ENCODE data around the gene TUBA3C. TPM values are rescaled to one million over a fixed set of nuclear protein-coding genes. Genes with fewer than 3 reads are reported as not detected.

Gene TUBA3C
- total RNA-seq, 1 donor from 2014 or later: not detected

DNA sequence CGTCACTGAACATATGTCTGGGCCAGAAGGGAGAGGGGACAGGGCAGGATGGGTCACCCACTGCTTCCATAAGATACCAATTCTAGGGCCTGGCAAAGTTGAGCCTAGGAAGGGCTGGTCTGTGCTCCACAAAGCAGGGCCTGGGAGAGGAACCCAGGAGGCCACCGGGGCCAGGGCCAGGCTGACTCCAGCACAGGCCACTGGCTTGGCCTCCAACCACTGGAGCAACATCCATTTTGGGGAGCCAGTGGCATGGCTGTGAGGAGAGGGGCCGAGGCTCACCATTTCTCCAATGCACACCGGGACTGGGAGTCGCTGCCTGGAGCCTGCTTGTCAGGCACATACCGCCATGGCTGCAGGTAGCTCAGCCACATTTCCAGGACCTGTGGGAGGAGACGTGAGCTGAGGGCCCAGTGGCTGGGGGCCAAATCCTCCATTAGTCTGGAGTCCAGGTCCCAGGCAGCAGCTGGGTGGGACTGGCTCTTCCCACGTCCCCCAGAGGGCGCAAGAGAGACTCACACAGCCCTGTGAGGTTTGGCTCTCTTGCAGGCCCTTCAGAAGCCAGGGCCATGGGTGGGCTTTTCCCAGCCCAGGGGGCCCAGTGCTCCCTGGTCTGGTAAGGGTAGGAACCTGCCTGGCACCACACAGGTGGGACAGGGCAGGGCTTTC lies 27.7 kb downstream of the TUBA3C start:
- H3K4me3 ChIP-seq (ENCODE audit: low read length in 3 of 3): no peak overlapping the region
- no peaks in the 10 kb centered on the region for H3K27me3 ChIP-seq (ENCODE audit: control insufficient read depth in 3 of 3, insufficient read depth in 3 of 3, low read length in 3 of 3)
- peaks cover 0 to 7% (median 0%) of the 10 kb centered on the region in 3 donors for H3K4me1 ChIP-seq (ENCODE audit: control insufficient read depth in 3 of 3, insufficient read depth in 3 of 3, low read length in 3 of 3)
- H3K36me3 ChIP-seq (ENCODE audit: control insufficient read depth in 3 of 3, insufficient read depth in 3 of 3, low read length in 3 of 3): no peaks in the 10 kb centered on the region
- H3K27ac ChIP-seq (ENCODE audit: low read depth, low read length): no peak overlapping the region
- peaks cover 0 to 2% (median 0%) of the 10 kb centered on the region in 3 donors for H3K9me3 ChIP-seq (ENCODE audit: control insufficient read depth in 3 of 3, low read length in 3 of 3)
- H3K9ac ChIP-seq (ENCODE audit: low read depth in 1 of 3, low read length in 3 of 3): no peak overlapping the region

DNA sequence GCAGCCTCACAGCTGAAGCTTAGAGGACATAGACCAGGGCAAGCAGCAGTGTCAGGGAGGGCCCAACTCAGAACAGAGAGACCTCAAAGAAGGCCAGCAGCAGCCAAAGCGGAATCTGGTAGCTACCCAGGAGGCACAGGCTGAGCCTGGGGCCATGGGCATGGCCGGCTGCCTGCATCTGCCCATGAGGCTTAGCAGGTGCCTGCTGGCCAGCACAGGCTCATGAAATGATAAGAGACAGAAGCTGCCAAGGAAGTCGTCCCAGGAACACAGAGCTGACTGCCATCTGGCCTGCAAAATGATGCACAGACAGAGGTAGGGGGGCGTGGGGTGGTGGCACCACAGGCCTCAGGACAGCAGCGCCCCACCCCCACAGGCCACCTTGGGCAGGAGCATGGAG lies 29.2 kb downstream of the TUBA3C start:
- Histone ChIP-seq H3K4me3 (ENCODE audit: low read length in 3 of 3) (no peak overlapping the region), H3K4me1 (ENCODE audit: control insufficient read depth in 3 of 3, insufficient read depth in 3 of 3, low read length in 3 of 3) (peaks cover 0 to 7% (median 0%) of the 10 kb centered on the region in 3 donors), H3K27ac (ENCODE audit: low read depth, low read length) (no peak overlapping the region), H3K9ac (ENCODE audit: low read depth in 1 of 3, low read length in 3 of 3) (no peak overlapping the region), H3K36me3 (ENCODE audit: control insufficient read depth in 3 of 3, insufficient read depth in 3 of 3, low read length in 3 of 3) (no peaks in the 10 kb centered on the region), H3K27me3 (ENCODE audit: control insufficient read depth in 3 of 3, insufficient read depth in 3 of 3, low read length in 3 of 3) (no peaks in the 10 kb centered on the region), H3K9me3 (ENCODE audit: control insufficient read depth in 3 of 3, low read length in 3 of 3) (peaks cover 0 to 2% (median 2%) of the 10 kb centered on the region in 3 donors)

DNA sequence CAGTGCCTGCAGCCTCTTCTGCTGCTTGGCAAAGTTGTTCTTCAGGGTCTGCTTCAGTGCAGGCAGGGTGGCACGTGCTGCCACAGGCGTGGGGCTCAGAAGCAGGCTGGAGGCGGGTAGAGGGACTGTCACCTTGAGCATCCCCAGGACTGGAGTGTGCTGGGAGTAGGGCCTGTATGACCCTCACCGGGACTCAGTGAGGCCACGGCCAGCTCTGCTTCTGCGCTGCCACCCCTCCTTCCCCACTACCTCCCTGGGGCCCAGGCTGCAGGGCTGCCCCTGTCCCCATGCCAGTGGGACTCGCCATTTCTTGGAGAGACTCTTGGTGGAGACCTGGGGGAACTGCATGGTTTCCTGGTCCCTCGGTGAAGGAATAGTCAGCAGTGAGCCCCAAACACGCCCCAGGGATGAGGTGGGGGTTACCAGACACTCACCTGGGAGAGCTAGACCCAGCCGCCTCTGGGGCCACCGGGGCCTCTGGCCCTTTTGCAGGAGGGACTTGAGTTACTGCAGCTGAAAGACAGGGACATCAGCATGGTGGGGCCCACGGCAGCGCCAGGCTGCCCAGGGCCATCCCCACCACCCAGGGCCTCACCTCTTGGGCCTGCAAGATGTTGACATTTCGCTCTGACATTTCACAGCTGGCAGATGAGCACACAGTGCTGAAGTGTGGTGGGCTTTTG lies 29.9 kb downstream of the TUBA3C start:
- Histone ChIP-seq H3K36me3 (ENCODE audit: control insufficient read depth in 3 of 3, insufficient read depth in 3 of 3, low read length in 3 of 3) (no peaks in the 10 kb centered on the region), H3K27ac (ENCODE audit: low read depth, low read length) (no peak overlapping the region), H3K4me1 (ENCODE audit: control insufficient read depth in 3 of 3, insufficient read depth in 3 of 3, low read length in 3 of 3) (peaks cover 0 to 7% (median 0%) of the 10 kb centered on the region in 3 donors), H3K27me3 (ENCODE audit: control insufficient read depth in 3 of 3, insufficient read depth in 3 of 3, low read length in 3 of 3) (no peaks in the 10 kb centered on the region), H3K9me3 (ENCODE audit: control insufficient read depth in 3 of 3, low read length in 3 of 3) (peaks cover 0 to 2% (median 2%) of the 10 kb centered on the region in 3 donors), H3K9ac (ENCODE audit: low read depth in 1 of 3, low read length in 3 of 3) (no peak overlapping the region), H3K4me3 (ENCODE audit: low read length in 3 of 3) (no peak overlapping the region)

DNA sequence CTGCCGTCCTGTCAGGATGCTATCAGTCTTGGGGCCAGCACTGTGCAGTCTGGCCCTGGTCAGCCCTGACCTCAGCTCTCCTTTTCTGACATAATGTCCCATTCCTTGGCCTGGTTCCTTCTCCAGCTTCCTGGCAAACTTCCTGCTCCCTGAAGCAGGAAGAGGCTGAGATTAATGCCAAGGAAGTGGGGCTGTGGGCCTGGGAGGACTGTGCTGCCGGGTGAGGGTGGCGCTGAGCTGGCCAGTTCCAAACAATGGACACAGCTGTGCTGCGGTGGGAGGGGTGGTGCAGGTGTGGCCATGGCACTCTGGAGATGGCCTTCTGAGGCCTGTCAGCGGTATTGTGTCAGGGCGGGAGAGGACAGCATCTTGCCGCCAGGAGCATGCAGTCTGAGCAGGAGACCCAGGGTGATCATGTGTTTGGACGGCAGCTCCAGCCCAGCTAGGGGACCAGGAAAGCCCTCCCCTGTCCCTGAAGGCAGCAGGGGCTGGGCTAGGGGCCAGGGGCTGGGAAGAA lies 30.9 kb downstream of the TUBA3C start:
- Histone ChIP-seq H3K4me3 (ENCODE audit: low read length in 3 of 3) (peak overlapping the region in 1 of 3 donors; percentile 29), H3K9me3 (ENCODE audit: control insufficient read depth in 3 of 3, low read length in 3 of 3) (peaks cover 0 to 2% (median 2%) of the 10 kb centered on the region in 3 donors), H3K27ac (ENCODE audit: low read depth, low read length) (no peak overlapping the region), H3K27me3 (ENCODE audit: control insufficient read depth in 3 of 3, insufficient read depth in 3 of 3, low read length in 3 of 3) (no peaks in the 10 kb centered on the region), H3K36me3 (ENCODE audit: control insufficient read depth in 3 of 3, insufficient read depth in 3 of 3, low read length in 3 of 3) (no peaks in the 10 kb centered on the region), H3K9ac (ENCODE audit: low read depth in 1 of 3, low read length in 3 of 3) (no peak overlapping the region), H3K4me1 (ENCODE audit: control insufficient read depth in 3 of 3, insufficient read depth in 3 of 3, low read length in 3 of 3) (peaks cover 0 to 7% (median 0%) of the 10 kb centered on the region in 3 donors)

DNA sequence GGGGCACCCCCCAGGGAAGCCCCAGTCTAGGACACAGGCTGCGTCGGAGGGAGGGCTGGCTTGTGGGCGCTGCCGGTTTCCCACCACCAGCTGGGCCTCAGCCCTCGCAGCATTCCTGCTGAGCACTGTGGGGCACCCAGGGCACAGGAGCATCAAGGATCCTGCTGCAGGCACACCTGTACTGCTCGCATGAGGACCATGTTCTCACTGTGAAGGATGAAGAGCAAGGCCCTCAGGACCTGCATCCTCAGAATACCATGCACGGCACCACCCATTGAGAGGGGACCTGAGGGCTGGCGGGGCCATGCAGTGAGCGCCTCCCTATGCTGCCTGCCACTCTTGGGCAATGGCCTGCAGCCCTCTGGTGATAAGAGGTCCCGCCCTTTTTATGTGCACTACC lies 31.4 kb downstream of the TUBA3C start:
- H3K9me3 ChIP-seq (ENCODE audit: control insufficient read depth in 3 of 3, low read length in 3 of 3): peaks cover 0 to 2% (median 2%) of the 10 kb centered on the region in 3 donors
- H3K4me1 ChIP-seq (ENCODE audit: control insufficient read depth in 3 of 3, insufficient read depth in 3 of 3, low read length in 3 of 3): peaks cover 0 to 7% (median 0%) of the 10 kb centered on the region in 3 donors
- no peak overlapping the region for H3K4me3 ChIP-seq (ENCODE audit: low read length in 3 of 3)
- no peaks in the 10 kb centered on the region for H3K36me3 ChIP-seq (ENCODE audit: control insufficient read depth in 3 of 3, insufficient read depth in 3 of 3, low read length in 3 of 3)
- H3K27ac ChIP-seq (ENCODE audit: low read depth, low read length): no peak overlapping the region
- H3K9ac ChIP-seq (ENCODE audit: low read depth in 1 of 3, low read length in 3 of 3): no peak overlapping the region
- H3K27me3 ChIP-seq (ENCODE audit: control insufficient read depth in 3 of 3, insufficient read depth in 3 of 3, low read length in 3 of 3): no peaks in the 10 kb centered on the region

DNA sequence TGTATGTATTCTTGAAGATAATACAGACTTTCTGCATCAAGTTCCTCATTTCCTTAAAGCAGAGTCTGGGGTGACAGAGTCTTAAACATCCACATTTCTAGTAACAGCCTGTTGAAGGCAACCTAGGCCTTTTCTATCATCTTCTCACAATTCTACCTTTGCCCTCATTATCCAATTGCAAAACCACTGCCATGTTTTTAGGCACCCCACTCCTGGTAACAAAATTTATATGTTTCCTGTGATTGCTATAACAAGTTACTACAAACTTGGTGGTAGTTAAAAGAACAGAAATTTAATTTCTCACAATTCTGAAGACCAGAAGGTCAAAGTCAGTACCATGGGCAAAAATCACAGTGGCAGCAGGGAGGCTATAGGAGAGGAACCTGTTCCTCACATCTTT lies 33.1 kb downstream of the TUBA3C start:
- H3K36me3 ChIP-seq (ENCODE audit: control insufficient read depth in 3 of 3, insufficient read depth in 3 of 3, low read length in 3 of 3): no peaks in the 10 kb centered on the region
- no peaks in the 10 kb centered on the region for H3K27me3 ChIP-seq (ENCODE audit: control insufficient read depth in 3 of 3, insufficient read depth in 3 of 3, low read length in 3 of 3)
- no peak overlapping the region for H3K9ac ChIP-seq (ENCODE audit: low read depth in 1 of 3, low read length in 3 of 3)
- H3K27ac ChIP-seq (ENCODE audit: low read depth, low read length): no peak overlapping the region
- H3K9me3 ChIP-seq (ENCODE audit: control insufficient read depth in 3 of 3, low read length in 3 of 3): peaks cover 0 to 2% (median 1%) of the 10 kb centered on the region in 3 donors
- H3K4me3 ChIP-seq (ENCODE audit: low read length in 3 of 3): no peak overlapping the region
- H3K4me1 ChIP-seq (ENCODE audit: control insufficient read depth in 3 of 3, insufficient read depth in 3 of 3, low read length in 3 of 3): peaks cover 0 to 7% (median 0%) of the 10 kb centered on the region in 3 donors

Small RNA genes lying within 50 kb of the gene (small RNA-seq; reads per million reads assigned to genes)
- gene AL139327.4: not detected
